ENCODE data around the gene PRSS53. TPM values are rescaled to one million over a fixed set of nuclear protein-coding genes. Genes with fewer than 3 reads are reported as not detected.

The PRSS53 gene
- total and polyA plus RNA-seq, 11 donors, result 0.16 to 1.4 (median 0.50) TPM

DNA sequence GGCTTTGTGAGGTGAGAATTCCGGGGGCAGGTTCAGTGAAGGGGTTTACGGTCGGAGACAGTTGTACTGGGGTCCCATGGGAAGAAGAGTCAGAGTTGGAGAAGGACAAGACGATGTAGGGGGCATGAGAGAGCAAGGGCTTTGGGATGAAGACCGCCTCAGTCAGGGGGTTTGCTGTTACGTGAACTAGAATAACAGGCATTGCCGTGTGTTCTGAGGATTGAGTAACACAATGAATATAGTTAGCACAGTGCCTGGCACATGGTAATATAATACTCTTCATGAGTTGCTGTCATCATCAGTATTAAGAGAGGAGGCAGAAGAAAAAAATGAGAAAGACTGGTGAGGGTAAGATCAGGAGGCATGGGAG lies 13.9 kb downstream of the PRSS53 start:
- H3K4me1 ChIP-seq, result peaks cover 3 to 39% (median 24%) of the 10 kb centered on the region in 12 donors
- WGBS, 4 donors, result 2 to 3% (median 2%) methylated on average over 7 of the region's 7 CpGs
- ATAC-seq (no peak), DNase-seq (no peak)
- H3K4me3 ChIP-seq, result peak overlapping the region; percentile 66 to 100 (median 84)
- H3K9me3 ChIP-seq, result no peaks in the 10 kb centered on the region
- intact Hi-C loops (cut with DNase I), result loop anchor here (1.0 to 10.0 kb wide), 14 partner anchors 20 to 380 kb away; partner anchors contain the start of genes STX4 (in 7 of the 10), HSD3B7 (in 3 of the 10), VKORC1 (in 2 of the 10) and ARMC5 (in 1 of the 10)
- TF ChIP-seq, protein P1, sequence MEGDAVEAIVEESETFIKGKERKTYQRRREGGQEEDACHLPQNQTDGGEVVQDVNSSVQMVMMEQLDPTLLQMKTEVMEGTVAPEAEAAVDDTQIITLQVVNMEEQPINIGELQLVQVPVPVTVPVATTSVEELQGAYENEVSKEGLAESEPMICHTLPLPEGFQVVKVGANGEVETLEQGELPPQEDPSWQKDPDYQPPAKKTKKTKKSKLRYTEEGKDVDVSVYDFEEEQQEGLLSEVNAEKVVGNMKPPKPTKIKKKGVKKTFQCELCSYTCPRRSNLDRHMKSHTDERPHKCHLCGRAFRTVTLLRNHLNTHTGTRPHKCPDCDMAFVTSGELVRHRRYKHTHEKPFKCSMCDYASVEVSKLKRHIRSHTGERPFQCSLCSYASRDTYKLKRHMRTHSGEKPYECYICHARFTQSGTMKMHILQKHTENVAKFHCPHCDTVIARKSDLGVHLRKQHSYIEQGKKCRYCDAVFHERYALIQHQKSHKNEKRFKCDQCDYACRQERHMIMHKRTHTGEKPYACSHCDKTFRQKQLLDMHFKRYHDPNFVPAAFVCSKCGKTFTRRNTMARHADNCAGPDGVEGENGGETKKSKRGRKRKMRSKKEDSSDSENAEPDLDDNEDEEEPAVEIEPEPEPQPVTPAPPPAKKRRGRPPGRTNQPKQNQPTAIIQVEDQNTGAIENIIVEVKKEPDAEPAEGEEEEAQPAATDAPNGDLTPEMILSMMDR (IDR thresholded peaks at IDR 0.05), result no peak
- no peak for TF ChIP-seq POLR2A (IDR thresholded peaks at IDR 0.05)
- H3K36me3 ChIP-seq, result peaks cover 0 to 42% (median 35%) of the 10 kb centered on the region in 9 donors
- H3K27ac ChIP-seq, result peak overlapping the region; percentile 87 to 99 (median 96)
- H3K27me3 ChIP-seq, result no peaks in the 10 kb centered on the region

DNA sequence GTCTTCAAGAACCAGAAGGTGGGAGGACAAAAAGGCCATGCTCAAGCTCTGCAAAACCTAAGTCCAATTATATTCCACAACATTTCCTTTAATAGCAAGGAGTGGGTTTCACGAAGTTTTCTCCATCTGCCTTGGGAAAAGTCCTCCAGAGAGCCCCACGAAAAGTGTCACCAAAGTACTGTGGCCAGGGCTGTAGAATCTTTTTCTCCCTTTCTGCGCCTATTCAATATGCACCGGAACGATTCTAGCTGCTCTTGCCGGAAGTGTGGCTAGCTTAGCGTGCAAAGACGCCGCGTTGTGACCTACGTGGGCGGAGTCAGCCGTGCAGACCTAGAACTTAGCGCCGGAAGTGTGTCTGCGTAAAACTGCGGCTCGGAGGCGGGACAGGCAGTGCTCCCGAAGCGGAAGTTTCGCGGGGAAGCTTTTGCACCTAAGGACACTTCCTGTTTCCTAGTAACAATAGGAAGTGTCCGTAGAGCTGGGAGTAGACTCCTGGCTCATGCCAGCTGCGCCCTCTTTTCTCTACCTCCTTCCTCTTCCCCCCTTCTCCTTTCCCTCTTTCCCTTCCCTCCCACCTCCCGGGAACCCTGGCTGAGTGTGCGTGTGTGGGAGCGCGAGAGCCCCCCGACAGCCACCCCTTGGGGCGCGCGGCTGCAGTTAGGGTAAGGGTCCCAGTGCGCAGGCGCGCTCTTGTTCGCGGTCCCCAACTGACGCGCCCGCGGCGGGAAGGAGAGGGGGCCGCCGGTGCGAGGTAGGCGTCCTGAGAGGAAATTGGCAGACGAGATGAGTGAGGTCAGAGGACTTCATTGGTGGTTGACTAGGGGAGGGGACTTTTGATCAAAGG lies 14.6 kb downstream of the PRSS53 start, which contains the start of the genes ZNF646 and ZNF668:
Gene ZNF646, plus strand, starts transcription at position 453 of the 844 bp plus-strand sequence. CDS start 1,903 bp downstream, outside the sequence.
Gene ZNF668, minus strand, starts transcription at position 271 of the 844 bp plus-strand sequence. CDS start 9,781 bp downstream, outside the sequence.
- H3K9me3 ChIP-seq, result no peaks in the 10 kb centered on the region
- peak within 1 kb of the TSS; percentile 87 to 99 (median 96) for H3K27ac ChIP-seq
- H3K4me1 ChIP-seq, result peaks cover 3 to 39% (median 24%) of the 10 kb centered on the region in 12 donors
- peak; percentile 94 to 97 (median 96) for ATAC-seq
- peaks cover 0 to 35% (median 29%) of the 10 kb centered on the region in 9 donors for H3K36me3 ChIP-seq
- H3K27me3 ChIP-seq, result no peaks in the 10 kb centered on the region
- TF ChIP-seq, protein P1 (IDR thresholded peaks at IDR 0.05), result peak in 1 of 12 donors; percentile 8
- TF ChIP-seq POLR2A (IDR thresholded peaks at IDR 0.05), result peak in 1 of 2 donors; percentile 65
- H3K4me3 ChIP-seq, result peak within 1 kb of the TSS; percentile 66 to 100 (median 84)
- intact Hi-C loops (cut with DNase I), result loop anchor here (1.0 to 10.0 kb wide), 15 partner anchors 20 to 381 kb away; partner anchors contain the start of genes STX4 (in 8 of the 10), HSD3B7 (in 3 of the 10), VKORC1 (in 2 of the 10) and ARMC5 (in 1 of the 10)
- WGBS, 4 donors, result 0 to 1% (median 0%) methylated on average over 44 to 48 of the region's 48 CpGs
- peak; percentile 98 to 99 (median 99) for DNase-seq

DNA sequence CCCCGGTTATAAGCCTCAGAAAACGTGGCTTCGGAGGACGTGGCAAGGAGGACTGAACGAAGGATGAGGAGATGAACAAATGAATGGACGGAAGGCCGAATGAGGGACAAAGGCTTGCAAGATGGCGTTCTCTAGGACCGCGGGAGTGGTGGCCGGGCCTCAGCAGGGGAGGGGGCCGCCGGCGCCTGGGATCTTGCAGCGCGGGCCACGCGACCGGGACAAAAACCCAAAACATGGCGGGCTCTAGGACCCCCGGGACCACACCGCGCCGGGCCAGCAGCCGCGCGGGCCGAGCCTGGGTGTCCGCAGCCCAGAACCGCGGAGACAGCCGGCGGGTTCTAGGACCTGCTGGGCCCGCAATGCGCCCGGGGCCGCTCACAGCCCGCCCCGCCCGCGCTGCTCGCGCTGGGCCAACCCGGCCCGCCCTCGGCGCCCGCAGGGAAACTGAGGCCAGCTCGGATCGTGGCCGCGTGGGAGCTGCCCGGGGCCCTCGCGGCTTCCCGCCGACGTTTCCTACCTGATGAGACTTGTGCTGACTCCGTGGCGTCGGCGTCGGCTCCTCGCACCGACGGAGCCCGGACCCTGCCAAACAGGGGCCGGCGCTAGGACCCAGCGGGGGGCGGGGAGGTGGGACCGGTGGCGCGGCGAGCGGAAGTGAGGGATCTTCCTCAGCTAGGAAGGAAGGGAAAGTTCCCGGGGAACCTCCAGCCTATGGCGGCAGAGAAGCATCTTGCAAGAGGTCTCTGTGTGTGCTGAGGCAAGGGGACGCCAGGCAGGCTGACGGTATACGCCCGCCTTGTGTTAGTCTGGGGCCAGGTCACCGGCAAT lies 15.4 kb downstream of the PRSS53 start:
- 0 to 1% (median 0%) methylated on average over 32 to 83 of the region's 83 CpGs for WGBS, 4 donors
- H3K9me3 ChIP-seq, result no peaks in the 10 kb centered on the region
- TF ChIP-seq POLR2A (IDR thresholded peaks at IDR 0.05), result no peak
- TF ChIP-seq, protein P1 (IDR thresholded peaks at IDR 0.05), result no peak
- ATAC-seq (peak; percentile 88 to 91 (median 90)), DNase-seq (peak; percentile 93 to 95 (median 94))
- peaks cover 3 to 34% (median 24%) of the 10 kb centered on the region in 12 donors for H3K4me1 ChIP-seq
- peaks cover 0 to 27% (median 21%) of the 10 kb centered on the region in 9 donors for H3K36me3 ChIP-seq
- peak overlapping the region; percentile 66 to 100 (median 84) for H3K4me3 ChIP-seq
- peak overlapping the region; percentile 87 to 99 (median 96) for H3K27ac ChIP-seq
- intact Hi-C loops (cut with DNase I), result loop anchor here in 9 of 10 donors (1.0 to 10.0 kb wide), 11 partner anchors 36 to 381 kb away; partner anchors contain the start of genes STX4 (in 5 of the 9), HSD3B7 (in 3 of the 9), ARMC5 (in 1 of the 9) and FUS (in 1 of the 9)
- H3K27me3 ChIP-seq, result no peaks in the 10 kb centered on the region

Measured in heart left ventricle (tissue), 16 donors.